Keratinocyte (primary cell): ENCODE data around the gene ZNF274. TPM values are rescaled to one million over a fixed set of nuclear protein-coding genes. Genes with fewer than 3 reads are reported as not detected.

Experiments used
- DNase-seq: peaks from one replicate; pipeline ENCODE4 v3.0.0-alpha.2; 2011; ENCODE audit warnings: low read depth, missing footprints, low spot score
- FAIRE-seq: peaks from 2 replicates; lab custom pipeline; 2011; peaks lifted over from hg19 to GRCh38; lab: Jason Lieb, UNC
- H2AFZ ChIP-seq: 2 replicates; pipeline ENCODE4 v1.6.0; 2012; ENCODE audit warnings: low read length, control low read depth, inconsistent platforms; ENCODE audit not compliant: control insufficient read depth
- H3K27ac ChIP-seq: 2 replicates; pipeline ENCODE4 v1.5.1; 2011; ENCODE audit warnings: low read length; ENCODE audit not compliant: control insufficient read depth, insufficient read depth
- H3K27me3 ChIP-seq: 3 replicates; pipeline ENCODE4 v1.6.0; 2011; ENCODE audit warnings: low read length; ENCODE audit not compliant: control insufficient read depth, insufficient read depth; ENCODE audit errors: extremely low read depth
- H3K36me3 ChIP-seq, 2 experiments: 2 replicates in 1 of 2; 3 replicates in 1 of 2; pipeline ENCODE4 v1.5.1; 2011; ENCODE audit warnings: low read length in 2 of 2, mild to moderate bottlenecking in 1 of 2; ENCODE audit not compliant: control insufficient read depth in 2 of 2, insufficient read depth in 2 of 2; ENCODE audit errors: extremely low read depth in 1 of 2
- H3K4me1 ChIP-seq: 3 replicates; pipeline ENCODE4 v1.5.1; 2011; ENCODE audit warnings: low read length; ENCODE audit not compliant: control insufficient read depth, insufficient read depth; ENCODE audit errors: extremely low read depth
- H3K4me2 ChIP-seq: 3 replicates; pipeline ENCODE4 v1.6.0; 2011; ENCODE audit warnings: low read depth, low read length; ENCODE audit not compliant: control insufficient read depth, insufficient read depth; ENCODE audit errors: extremely low read depth
- H3K4me3 ChIP-seq, 3 experiments: fragments of 200-600 bp in 1 of 3; sonication (generic) in 1 of 3; 2 replicates in 2 of 3; 3 replicates in 1 of 3; pipeline ENCODE4 v1.5.1; 2011 to 2016; ENCODE audit warnings: low read length in 3 of 3, mild to moderate bottlenecking in 3 of 3, control low read depth in 2 of 3, inconsistent platforms in 1 of 3, low read depth in 1 of 3, mixed read lengths in 1 of 3, mixed run types in 1 of 3, moderate library complexity in 1 of 3; ENCODE audit not compliant: control insufficient read depth in 2 of 3, insufficient read depth in 2 of 3; ENCODE audit errors: extremely low read depth in 1 of 3
- H3K79me2 ChIP-seq: 2 replicates; pipeline ENCODE4 v1.6.0; 2012; ENCODE audit warnings: low read length; ENCODE audit not compliant: control insufficient read depth, insufficient read depth
- H3K9ac ChIP-seq: 3 replicates; pipeline ENCODE4 v1.6.0; 2011; ENCODE audit warnings: low read length; ENCODE audit not compliant: control insufficient read depth, insufficient read depth; ENCODE audit errors: extremely low read depth
- H3K9me1 ChIP-seq: 3 replicates; pipeline ENCODE4 v1.6.0; 2011; ENCODE audit warnings: low read length; ENCODE audit not compliant: control insufficient read depth, insufficient read depth; ENCODE audit errors: extremely low read depth
- H3K9me3 ChIP-seq: 2 replicates; pipeline ENCODE4 v1.5.1; 2012; ENCODE audit warnings: low read depth, low read length; ENCODE audit not compliant: control insufficient read depth
- H4K20me1 ChIP-seq: 3 replicates; pipeline ENCODE4 v1.6.0; 2011; ENCODE audit warnings: low read length; ENCODE audit not compliant: control insufficient read depth, insufficient read depth; ENCODE audit errors: extremely low read depth
- CTCF ChIP-seq, 3 experiments: IDR thresholded peaks in 1 of 3; conservative IDR thresholded peaks in 1 of 3; optimal IDR thresholded peaks in 1 of 3; 2 replicates in 2 of 3; 3 replicates in 1 of 3; pipeline versions ENCODE3 to v1.5.1; 2011; ENCODE audit warnings: low read length in 3 of 3, mild to moderate bottlenecking in 3 of 3, moderate library complexity in 2 of 3, control low read depth in 1 of 3, inconsistent platforms in 1 of 3; ENCODE audit not compliant: insufficient read depth in 2 of 3; ENCODE audit errors: extremely low read depth in 1 of 3
- EZH2 ChIP-seq: IDR thresholded peaks from one replicate; pipeline ENCODE4 v1.6.1; 2012; ENCODE audit warnings: inconsistent platforms, mild to moderate bottlenecking, low read length, moderate library complexity
- dilution Hi-C: fragments of 300-500 bp; cut with MboI; formaldehyde crosslinking; loops from one replicate; pipeline ENCODE4 v1.7.0; 2020; ENCODE audit warnings: low sequenced_read_pairs; ENCODE audit not compliant: extremely low pct_ligation_motif_present
- polyA plus RNA-seq, 5 experiments: library from polyadenylated mRNA; depleted of rRNA in 3 of 5; stranded (reverse) in 3 of 5; stranded (forward) in 1 of 5; unstranded in 1 of 5; fragments of >200 nt; gene quantifications; 1 replicate in 1 of 5; 2 replicates in 3 of 5; 3 replicates in 1 of 5; pipeline versions ENCODE4 v1.2.1 to v1.2.3, GENCODE V29; 2011 to 2012; ENCODE audit warnings: missing spikeins in 2 of 5, low read depth in 1 of 5, low replicate concordance in 1 of 5

ZNF274 gene
- polyA plus RNA-seq, 1 donor (not counting 4 experiments of a cell fraction or from before 2014, with no cell fraction given): 25.9 TPM

- Histone ChIP-seq H3K9me3 (no peaks in the 10 kb centered on the region), H3K9me1 (no peaks in the 10 kb centered on the region), H3K4me2 (peak overlapping the region; percentile 79), H3K27ac (peak overlapping the region; percentile 64), H3K4me3 (peak overlapping the region; percentile 81 to 90 (median 84)), H4K20me1 (no peaks in the 10 kb centered on the region), H3K36me3 (no peaks in the 10 kb centered on the region), H2AFZ (peak overlapping the region; percentile 87), H3K79me2 (peaks cover 6% of the 10 kb centered on the region), H3K27me3 (no peaks in the 10 kb centered on the region), H3K9ac (peak overlapping the region; percentile 81), H3K4me1 (peaks cover 5% of the 10 kb centered on the region)
- TF ChIP-seq CTCF (optimal IDR thresholded peaks at IDR 0.05 in 1 of 3, IDR thresholded peaks at IDR 0.05 in 1 of 3, conservative IDR thresholded peaks at IDR 0.05 in 1 of 3; ENCODE audit: extremely low read depth in 1 of 3, insufficient read depth in 2 of 3, low read length in 3 of 3) (peak; percentile 85 to 99 (median 99)), EZH2 (no peak)
- dilution Hi-C loops: no loop called here
- FAIRE-seq (peak; percentile 74), DNase-seq (peak; percentile 41)
Observed at GRCh38 chr19:58154679-58155648, 27.9 kb upstream of the ZNF274 start.

- Histone ChIP-seq H3K9me3 (no peaks in the 10 kb centered on the region), H2AFZ (no peak overlapping the region), H3K9me1 (no peaks in the 10 kb centered on the region), H3K36me3 (no peaks in the 10 kb centered on the region), H3K4me3 (no peak overlapping the region), H4K20me1 (no peaks in the 10 kb centered on the region), H3K4me2 (no peak overlapping the region), H3K4me1 (no peaks in the 10 kb centered on the region), H3K27ac (no peak overlapping the region), H3K27me3 (no peaks in the 10 kb centered on the region), H3K9ac (no peak overlapping the region), H3K79me2 (no peaks in the 10 kb centered on the region)
- no peak for TF ChIP-seq EZH2
- TF ChIP-seq CTCF (optimal IDR thresholded peaks at IDR 0.05 in 1 of 3, IDR thresholded peaks at IDR 0.05 in 1 of 3, conservative IDR thresholded peaks at IDR 0.05 in 1 of 3; ENCODE audit: extremely low read depth in 1 of 3, insufficient read depth in 2 of 3, low read length in 3 of 3): no peak
- DNase-seq: no peak
- dilution Hi-C loops: no loop called here
- no peak for FAIRE-seq
Observed at GRCh38 chr19:58157045-58157728, 25.7 kb upstream of the ZNF274 start.
